PFSK-1 (cell line): Measurements from ENCODE around the gene TSPAN2.

ENCODE experiments used
- FOXP2 ChIP-seq: optimal IDR thresholded peaks from 2 replicates; pipeline ENCODE3; 2011; ENCODE audit warnings: borderline replicate concordance, control low read depth, inconsistent platforms; ENCODE audit not compliant: insufficient read depth; ENCODE audit errors: extremely low read length, extremely low read depth
- POLR2AphosphoS5 ChIP-seq: IDR thresholded peaks from 2 replicates; pipeline ENCODE4 v1.6.1; 2012; ENCODE audit warnings: low read depth, mild to moderate bottlenecking, control low read depth, low read length, moderate library complexity
- REST ChIP-seq, 2 experiments: IDR thresholded peaks; 2 replicates each; pipeline versions ENCODE4 v1.6.1 to v1.8.0; 2011 to 2012; ENCODE audit warnings: low read depth in 2 of 2, low read length in 2 of 2, control low read depth in 1 of 2, inconsistent platforms in 1 of 2, mild to moderate bottlenecking in 1 of 2, moderate library complexity in 1 of 2; ENCODE audit not compliant: insufficient read depth in 1 of 2
- SIN3A ChIP-seq: IDR thresholded peaks from 2 replicates; pipeline ENCODE4 v1.6.1; 2012; ENCODE audit warnings: mild to moderate bottlenecking, low read length, moderate library complexity, borderline replicate concordance; ENCODE audit not compliant: insufficient read depth
- TAF1 ChIP-seq: IDR thresholded peaks from 2 replicates; pipeline ENCODE4 v1.6.1; 2012; ENCODE audit warnings: low read length, control low read depth, borderline replicate concordance; ENCODE audit not compliant: insufficient read depth

Gene TSPAN2

GRCh38 chr1:115090540-115090939, 1.2 kb upstream of the TSPAN2 start:
- TF ChIP-seq TAF1, result no peak
- TF ChIP-seq SIN3A, result no peak
- TF ChIP-seq FOXP2, result no peak
- TF ChIP-seq POLR2AphosphoS5, result no peak
- no peak for TF ChIP-seq REST (IDR thresholded peaks at IDR 0.05; ENCODE audit: insufficient read depth in 1 of 2, low read depth in 2 of 2, low read length in 2 of 2)

GRCh38 chr1:115090186-115090490, 835 bp upstream of the TSPAN2 start:
- no peak for TF ChIP-seq TAF1
- no peak for TF ChIP-seq REST (IDR thresholded peaks at IDR 0.05; ENCODE audit: insufficient read depth in 1 of 2, low read depth in 2 of 2, low read length in 2 of 2)
- TF ChIP-seq POLR2AphosphoS5, result no peak
- no peak for TF ChIP-seq SIN3A
- TF ChIP-seq FOXP2, result no peak

DNA sequence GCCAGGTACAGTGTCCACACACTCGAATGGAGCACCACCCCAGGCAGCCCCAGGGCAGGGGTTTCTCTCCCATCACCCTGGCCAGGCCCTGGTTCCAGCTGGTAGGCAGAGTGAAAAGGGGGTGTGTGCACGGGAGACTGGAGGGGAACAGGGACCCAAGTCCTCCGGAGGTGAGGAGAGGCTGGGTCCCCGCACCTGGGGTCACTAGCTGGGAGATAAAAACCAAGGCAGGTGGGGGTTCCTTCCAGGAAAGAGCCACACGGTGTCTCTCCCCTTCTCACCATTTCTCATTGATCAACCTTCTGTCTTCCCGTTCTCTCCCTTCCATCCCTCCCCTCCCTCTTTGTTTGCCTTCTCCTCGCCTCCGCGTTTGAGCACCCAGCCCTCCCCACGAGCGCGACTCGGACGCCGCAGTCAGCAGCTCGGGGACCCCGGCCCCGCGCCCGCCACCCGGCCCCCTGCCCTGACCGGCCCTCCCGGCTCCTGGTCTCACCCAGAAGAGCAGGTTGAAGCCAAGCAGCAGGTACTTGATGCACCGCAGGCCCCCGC, 358 bp downstream of the TSPAN2 start:
- TF ChIP-seq REST (IDR thresholded peaks at IDR 0.05; ENCODE audit: insufficient read depth in 1 of 2, low read depth in 2 of 2, low read length in 2 of 2) (no peak), TAF1 (no peak), POLR2AphosphoS5 (no peak), SIN3A (no peak), FOXP2 (no peak)

GRCh38 chr1:115088115-115088778, 1.1 kb downstream of the TSPAN2 start:
- TF ChIP-seq SIN3A, result no peak
- no peak for TF ChIP-seq REST (IDR thresholded peaks at IDR 0.05; ENCODE audit: insufficient read depth in 1 of 2, low read depth in 2 of 2, low read length in 2 of 2)
- no peak for TF ChIP-seq POLR2AphosphoS5
- no peak for TF ChIP-seq FOXP2

GRCh38 chr1:115086176-115086830, 3.0 kb downstream of the TSPAN2 start:
- TF ChIP-seq SIN3A, result no peak
- no peak for TF ChIP-seq TAF1
- no peak for TF ChIP-seq REST (IDR thresholded peaks at IDR 0.05; ENCODE audit: insufficient read depth in 1 of 2, low read depth in 2 of 2, low read length in 2 of 2)
